Measurements from ENCODE around the gene BOLA3.

GRCh38 chr2:74142340-74142739 lies 5.4 kb downstream of the BOLA3 start:
- TF ChIP-seq CTCF (IDR thresholded peaks at IDR 0.05; ENCODE audit: low read depth, low read length) = peak; percentile 41
- TF ChIP-seq EZH2phosphoT487 (IDR thresholded peaks at IDR 0.05; ENCODE audit: low read depth) = no peak

Data from OCI-LY3 (cell line).